Activated CD8-positive, alpha-beta T cell treated with anti-CD3 and anti-CD28 coated beads, Interleukin-2, amount 10 ng/mL, durations not matched to agents 7 days and 5 days (primary cell): ENCODE results near the gene CYP2C9. TPM values are rescaled to one million over a fixed set of nuclear protein-coding genes. Genes with fewer than 3 reads are reported as not detected.

Experiments
- ATAC-seq: fragments of 150-1000 bp; cut with Tn5 transposase; one replicate; pipeline ENCODE4 v1.10.0; 2021; ENCODE audit warnings: moderate library complexity
- CTCF ChIA-PET: fragments of 350-600 bp; sonication (Branson Sonifier 250); formaldehyde crosslinking; loops from one replicate; lab custom pipeline; 2021; ENCODE audit warnings: antibody characterized with exemption; lab: Charles Lee
- POLR2A ChIA-PET: fragments of 350-600 bp; sonication (Branson Sonifier 250); formaldehyde crosslinking; loops from one replicate; lab custom pipeline; 2021; ENCODE audit warnings: antibody characterized with exemption; lab: Charles Lee
- DNase-seq: peaks from one replicate; pipeline ENCODE4 v3.0.0-alpha.2; 2020
- H3K27ac Mint-ChIP-seq: one replicate; pipeline ENCODE4 v1.8.0; 2021; ENCODE audit warnings: mild to moderate bottlenecking, mixed read lengths
- H3K27me3 Mint-ChIP-seq: one replicate; pipeline ENCODE4 v1.8.0; 2021; ENCODE audit warnings: low read depth, mixed read lengths
- H3K36me3 Mint-ChIP-seq: one replicate; pipeline ENCODE4 v1.8.0; 2021; ENCODE audit warnings: low read depth, mixed read lengths
- H3K4me1 Mint-ChIP-seq: one replicate; pipeline ENCODE4 v1.8.0; 2021; ENCODE audit warnings: low read depth, mixed read lengths
- H3K4me3 Mint-ChIP-seq: one replicate; pipeline ENCODE4 v1.8.0; 2021; ENCODE audit warnings: mild to moderate bottlenecking, mixed read lengths
- H3K9me3 Mint-ChIP-seq: one replicate; pipeline ENCODE4 v1.8.0; 2022; ENCODE audit warnings: mixed read lengths; ENCODE audit not compliant: insufficient read depth
- total RNA-seq, 2 experiments: library from RNA; stranded (reverse); gene quantifications; one replicate each; pipeline ENCODE4 v1.2.3, GENCODE V29; 2021

The CYP2C9 gene
- total RNA-seq, 2 experiments from 2014 or later = not detected

- no peak for ATAC-seq
- CTCF ChIA-PET = no interaction called here
- H3K4me1 Mint-ChIP-seq = no peaks in the 10 kb centered on the region
- no peak for DNase-seq
- no peaks in the 10 kb centered on the region for H3K36me3 Mint-ChIP-seq
- POLR2A ChIA-PET = no interaction called here
- H3K4me3 Mint-ChIP-seq = no peak overlapping the region
- H3K9me3 Mint-ChIP-seq = peaks cover 11% of the 10 kb centered on the region
- H3K27ac Mint-ChIP-seq = no peak overlapping the region
- no peaks in the 10 kb centered on the region for H3K27me3 Mint-ChIP-seq
Measured at GRCh38 chr10:94983555-94983954, 45.1 kb downstream of the CYP2C9 start.

- no peaks in the 10 kb centered on the region for H3K36me3 Mint-ChIP-seq
- ATAC-seq = no peak
- no peak overlapping the region for H3K4me3 Mint-ChIP-seq
- H3K27ac Mint-ChIP-seq = no peak overlapping the region
- CTCF ChIA-PET = no interaction called here
- no peaks in the 10 kb centered on the region for H3K4me1 Mint-ChIP-seq
- peaks cover 11% of the 10 kb centered on the region for H3K9me3 Mint-ChIP-seq
- POLR2A ChIA-PET = no interaction called here
- no peaks in the 10 kb centered on the region for H3K27me3 Mint-ChIP-seq
- no peak for DNase-seq
Measured at GRCh38 chr10:94989192-94989591, 50.7 kb downstream of the CYP2C9 start.

- Mint-ChIP-seq H3K4me3 (no peak overlapping the region), H3K27ac (no peak overlapping the region), H3K36me3 (no peaks in the 10 kb centered on the region), H3K4me1 (no peaks in the 10 kb centered on the region), H3K27me3 (no peaks in the 10 kb centered on the region), H3K9me3 (peaks cover 11% of the 10 kb centered on the region)
- ATAC-seq (no peak), DNase-seq (no peak)
- CTCF ChIA-PET = no interaction called here
- POLR2A ChIA-PET = no interaction called here
Measured at GRCh38 chr10:94991243-94991888, 52.9 kb downstream of the CYP2C9 start.

- ATAC-seq (no peak), DNase-seq (no peak)
- H3K9me3 Mint-ChIP-seq = peaks cover 11% of the 10 kb centered on the region
- H3K27ac Mint-ChIP-seq = no peak overlapping the region
- H3K4me1 Mint-ChIP-seq = no peaks in the 10 kb centered on the region
- CTCF ChIA-PET = no interaction called here
- no peaks in the 10 kb centered on the region for H3K36me3 Mint-ChIP-seq
- H3K27me3 Mint-ChIP-seq = no peaks in the 10 kb centered on the region
- H3K4me3 Mint-ChIP-seq = no peak overlapping the region
- POLR2A ChIA-PET = no interaction called here
Measured at GRCh38 chr10:94992811-94993210, 54.4 kb downstream of the CYP2C9 start.

- Mint-ChIP-seq H3K27me3 (no peaks in the 10 kb centered on the region), H3K27ac (no peak overlapping the region), H3K9me3 (peaks cover 6% of the 10 kb centered on the region), H3K4me1 (no peaks in the 10 kb centered on the region), H3K4me3 (no peak overlapping the region), H3K36me3 (no peaks in the 10 kb centered on the region)
- DNase-seq (no peak), ATAC-seq (no peak)
- ChIA-PET POLR2A (no interaction called here), CTCF (interaction anchor here (0.7 kb wide), 1 partner anchor 9 kb away, joined by 5 read pairs; no protein-coding TSS in a partner anchor)
Measured at GRCh38 chr10:94997741-94998174, 59.3 kb downstream of the CYP2C9 start.

- no peak overlapping the region for H3K4me3 Mint-ChIP-seq
- no peak for ATAC-seq
- POLR2A ChIA-PET = no interaction called here
Measured at GRCh38 chr10:95026461-95026860, 88.0 kb downstream of the CYP2C9 start.

GRCh38 chr10:95031656-95032055 is 93.2 kb downstream of the CYP2C9 start:
- no peak for ATAC-seq
- H3K9me3 Mint-ChIP-seq = no peaks in the 10 kb centered on the region
- POLR2A ChIA-PET = no interaction called here

More at GRCh38 chr10:95026461-95026860, 88.0 kb downstream of the CYP2C9 start:
- no peak for DNase-seq
- CTCF ChIA-PET = no interaction called here
- Mint-ChIP-seq H3K36me3 (no peaks in the 10 kb centered on the region), H3K27ac (no peak overlapping the region), H3K4me1 (no peaks in the 10 kb centered on the region), H3K9me3 (no peaks in the 10 kb centered on the region), H3K27me3 (no peaks in the 10 kb centered on the region)

GRCh38 chr10:95034401-95034800 is 95.9 kb downstream of the CYP2C9 start:
- DNase-seq (no peak), ATAC-seq (no peak)
- Mint-ChIP-seq H3K4me1 (no peaks in the 10 kb centered on the region), H3K9me3 (no peaks in the 10 kb centered on the region), H3K4me3 (no peak overlapping the region), H3K36me3 (no peaks in the 10 kb centered on the region), H3K27ac (no peak overlapping the region), H3K27me3 (no peaks in the 10 kb centered on the region)
- ChIA-PET POLR2A (no interaction called here), CTCF (no interaction called here)

More at GRCh38 chr10:95031656-95032055, 93.2 kb downstream of the CYP2C9 start:
- Mint-ChIP-seq H3K4me3 (no peak overlapping the region), H3K4me1 (no peaks in the 10 kb centered on the region), H3K27ac (no peak overlapping the region), H3K36me3 (no peaks in the 10 kb centered on the region), H3K27me3 (no peaks in the 10 kb centered on the region)
- CTCF ChIA-PET = no interaction called here
- no peak for DNase-seq

GRCh38 chr10:95035332-95036295 is 97.2 kb downstream of the CYP2C9 start:
- POLR2A ChIA-PET = no interaction called here
- H3K36me3 Mint-ChIP-seq = no peaks in the 10 kb centered on the region
- no peak overlapping the region for H3K4me3 Mint-ChIP-seq
- no peaks in the 10 kb centered on the region for H3K9me3 Mint-ChIP-seq
- no peaks in the 10 kb centered on the region for H3K27me3 Mint-ChIP-seq
- no peak overlapping the region for H3K27ac Mint-ChIP-seq
- CTCF ChIA-PET = no interaction called here
- ATAC-seq (no peak), DNase-seq (no peak)
- H3K4me1 Mint-ChIP-seq = no peaks in the 10 kb centered on the region

- ChIA-PET POLR2A (no interaction called here), CTCF (no interaction called here)
- H3K4me1 Mint-ChIP-seq = no peaks in the 10 kb centered on the region
- no peaks in the 10 kb centered on the region for H3K36me3 Mint-ChIP-seq
- ATAC-seq (no peak), DNase-seq (no peak)
- no peak overlapping the region for H3K27ac Mint-ChIP-seq
- H3K27me3 Mint-ChIP-seq = no peaks in the 10 kb centered on the region
- no peak overlapping the region for H3K4me3 Mint-ChIP-seq
- no peaks in the 10 kb centered on the region for H3K9me3 Mint-ChIP-seq
Measured at GRCh38 chr10:95039281-95039680, 100.8 kb downstream of the CYP2C9 start.
